Upper lobe of left lung (tissue), 4 donors: ENCODE data around the gene CAPS.

Source experiments
- CTCF ChIP-seq, 6 experiments: fragments of 450-650 bp in 4 of 6; fragments of 200-600 bp in 2 of 6; sonication (generic) in 2 of 6; IDR thresholded peaks; one replicate each; pipeline ENCODE4 v1.5.1; 2016 to 2019; ENCODE audit warnings: antibody characterized with exemption in 6 of 6
- POLR2A ChIP-seq, 4 donors: fragments of 450-650 bp; IDR thresholded peaks; one replicate each; pipeline ENCODE4 v1.5.1; 2016 to 2017; ENCODE audit warnings: antibody characterized with exemption in 4 of 4, mild to moderate bottlenecking in 2 of 4

- TF ChIP-seq CTCF (IDR thresholded peaks at IDR 0.05) (no peak), POLR2A (IDR thresholded peaks at IDR 0.05) (no peak)
Measured at GRCh38 chr19:5949792-5950305, 35.8 kb downstream of the CAPS start.
